ENCODE measurements around the gene CSPG5. TPM values are rescaled to one million over a fixed set of nuclear protein-coding genes. Genes with fewer than 3 reads are reported as not detected.
A peak's percentile ranks its signal among the peaks of the same experiment; 100 is the strongest.

Gene CSPG5
- total and polyA plus RNA-seq, 11 donors = 0.12 to 0.86 (median 0.34) TPM; not detected in 1

GRCh38 chr3:47617086-47618010 lies 38.7 kb upstream of the CSPG5 start:
- no peak for DNase-seq
- WGBS, 4 donors = 76 to 91% (median 84%) methylated on average over 5 of the region's 5 CpGs
- no peak for TF ChIP-seq CTCF (IDR thresholded peaks at IDR 0.05)
- TF ChIP-seq POLR2A (IDR thresholded peaks at IDR 0.05) = no peak
- Histone ChIP-seq H3K36me3 (peaks cover 0 to 85% (median 58%) of the 10 kb centered on the region in 9 donors), H3K27ac (no peak overlapping the region), H3K9me3 (no peaks in the 10 kb centered on the region), H3K4me1 (peaks cover 0 to 16% (median 6%) of the 10 kb centered on the region in 12 donors), H3K27me3 (no peaks in the 10 kb centered on the region), H3K4me3 (no peak overlapping the region)
- intact Hi-C loops (cut with DNase I) = loop anchor here in 1 of 10 donors (5.0 kb wide), 1 partner anchor 60 kb away; no protein-coding TSS in a partner anchor
- no peak for ATAC-seq

- peaks cover 0 to 38% (median 21%) of the 10 kb centered on the region in 12 donors for H3K4me1 ChIP-seq
Measured at GRCh38 chr3:47614788-47615187, 36.1 kb upstream of the CSPG5 start.

GRCh38 chr3:47613722-47614121 lies 35.1 kb upstream of the CSPG5 start:
- no peaks in the 10 kb centered on the region for H3K27me3 ChIP-seq
- TF ChIP-seq POLR2A (IDR thresholded peaks at IDR 0.05) = no peak
- TF ChIP-seq CTCF (IDR thresholded peaks at IDR 0.05) = no peak
- intact Hi-C loops (cut with DNase I) = loop anchor here in 1 of 10 donors (5.0 kb wide), 1 partner anchor 91 kb away; no protein-coding TSS in a partner anchor
- ATAC-seq (no peak), DNase-seq (no peak)
- WGBS, 4 donors = 61 to 79% (median 69%) methylated on average over 4 of the region's 4 CpGs
- peak overlapping the region in 2 of 12 donors; percentile 4 to 25 for H3K27ac ChIP-seq
- peaks cover 0 to 78% (median 43%) of the 10 kb centered on the region in 9 donors for H3K36me3 ChIP-seq
- H3K4me3 ChIP-seq = no peak overlapping the region
- peaks cover 0 to 38% (median 21%) of the 10 kb centered on the region in 12 donors for H3K4me1 ChIP-seq
- H3K9me3 ChIP-seq = no peaks in the 10 kb centered on the region

More at GRCh38 chr3:47614788-47615187, 36.1 kb upstream of the CSPG5 start:
- Histone ChIP-seq H3K36me3 (peaks cover 0 to 79% (median 40%) of the 10 kb centered on the region in 9 donors), H3K27me3 (no peaks in the 10 kb centered on the region), H3K9me3 (no peaks in the 10 kb centered on the region), H3K4me3 (no peak overlapping the region), H3K27ac (peak overlapping the region in 1 of 12 donors; percentile 25)
- 91 to 97% (median 94%) methylated on average over 2 of the region's 2 CpGs for WGBS, 4 donors
- TF ChIP-seq CTCF (IDR thresholded peaks at IDR 0.05) (no peak), POLR2A (IDR thresholded peaks at IDR 0.05) (no peak)
- ATAC-seq (no peak), DNase-seq (no peak)
- intact Hi-C loops (cut with DNase I) = loop anchor here in 2 of 10 donors (5.0 kb wide), 2 partner anchors 63 to 92 kb away; no protein-coding TSS in a partner anchor

GRCh38 chr3:47612879-47613278 lies 34.2 kb upstream of the CSPG5 start:
- Histone ChIP-seq H3K27me3 (no peaks in the 10 kb centered on the region), H3K27ac (peak overlapping the region in 5 of 12 donors; percentile 25 to 66 (median 54)), H3K9me3 (no peaks in the 10 kb centered on the region), H3K4me1 (peaks cover 0 to 38% (median 21%) of the 10 kb centered on the region in 12 donors), H3K4me3 (no peak overlapping the region), H3K36me3 (peaks cover 0 to 78% (median 44%) of the 10 kb centered on the region in 9 donors)
- TF ChIP-seq CTCF (IDR thresholded peaks at IDR 0.05) (no peak), POLR2A (IDR thresholded peaks at IDR 0.05) (no peak)
- WGBS, 4 donors = 92 to 97% (median 95%) methylated on average over 2 of the region's 2 CpGs
- ATAC-seq (no peak), DNase-seq (no peak)
- intact Hi-C loops (cut with DNase I) = loop anchor here in 1 of 10 donors (5.0 kb wide), 1 partner anchor 91 kb away; no protein-coding TSS in a partner anchor

Measured in heart left ventricle (tissue), 16 donors.